CD14-positive monocyte (primary cell): Measurements from ENCODE around the gene TMOD3. TPM values are rescaled to one million over a fixed set of nuclear protein-coding genes. Genes with fewer than 3 reads are reported as not detected.

Experiments used
- DNase-seq, 3 donors: peaks; one replicate each; pipeline ENCODE4 v3.0.0-alpha.2; 2011 to 2022
- H2AFZ ChIP-seq: 2 replicates; pipeline ENCODE4 v1.6.0; 2012; ENCODE audit warnings: mild to moderate bottlenecking, low read depth, low read length, inconsistent platforms; ENCODE audit not compliant: insufficient read depth, poor library complexity, severe bottlenecking
- H3K27ac ChIP-seq, 2 donors: 1 replicate in 1 of 2; 2 replicates in 1 of 2; pipeline ENCODE4 v1.5.1; 2012 to 2013; ENCODE audit warnings: low read length in 2 of 2, control low read depth in 1 of 2, inconsistent platforms in 1 of 2, low read depth in 1 of 2, mild to moderate bottlenecking in 1 of 2
- H3K27me3 ChIP-seq, 2 donors: one replicate each; pipeline versions ENCODE4 v1.6.0 to v1.6.1; 2011 to 2013; ENCODE audit warnings: low read length in 2 of 2; ENCODE audit not compliant: control insufficient read depth in 2 of 2, insufficient read depth in 2 of 2
- H3K36me3 ChIP-seq, 2 donors: replicated peaks in 1 of 2; 1 replicate in 1 of 2; 2 replicates in 1 of 2; pipeline versions ENCODE4 v1.5.1 to v1.6.1; 2012 to 2013; ENCODE audit warnings: low read length in 2 of 2, control low read depth in 1 of 2, inconsistent platforms in 1 of 2, mild to moderate bottlenecking in 1 of 2; ENCODE audit not compliant: insufficient read depth in 2 of 2, control insufficient read depth in 1 of 2
- H3K4me1 ChIP-seq, 2 donors: 1 replicate in 1 of 2; 2 replicates in 1 of 2; pipeline versions ENCODE4 v1.5.1 to v1.6.1; 2012 to 2013; ENCODE audit warnings: low read length in 2 of 2, control low read depth in 1 of 2, inconsistent platforms in 1 of 2, mild to moderate bottlenecking in 1 of 2, moderate library complexity in 1 of 2; ENCODE audit not compliant: insufficient read depth in 2 of 2, control insufficient read depth in 1 of 2
- H3K4me2 ChIP-seq: replicated peaks from 2 replicates; pipeline ENCODE3; 2012; ENCODE audit warnings: low read length, moderate library complexity, mild to moderate bottlenecking; ENCODE audit not compliant: poor library complexity, severe bottlenecking; ENCODE audit errors: extremely low read depth
- H3K4me3 ChIP-seq, 3 experiments: fragments of 200-600 bp in 1 of 3; sonication (generic) in 1 of 3; replicated peaks in 1 of 3; 1 replicate in 2 of 3; 2 replicates in 1 of 3; pipeline ENCODE4 v1.5.1; 2011 to 2013; ENCODE audit warnings: low read length in 3 of 3, mild to moderate bottlenecking in 3 of 3, control low read depth in 2 of 3, low read depth in 2 of 3, inconsistent platforms in 1 of 3, moderate library complexity in 1 of 3
- H3K79me2 ChIP-seq: 2 replicates; pipeline ENCODE4 v1.6.0; 2012; ENCODE audit warnings: mild to moderate bottlenecking, control low read depth, inconsistent platforms, low read length, moderate library complexity; ENCODE audit not compliant: insufficient read depth
- H3K9ac ChIP-seq: 2 replicates; pipeline ENCODE4 v1.6.0; 2017; ENCODE audit warnings: low read length, mild to moderate bottlenecking; ENCODE audit not compliant: insufficient read depth, poor library complexity, severe bottlenecking
- H3K9me3 ChIP-seq, 2 donors: replicated peaks in 1 of 2; 1 replicate in 1 of 2; 2 replicates in 1 of 2; pipeline versions ENCODE4 v1.5.1 to v1.6.1; 2012 to 2013; ENCODE audit warnings: low read length in 2 of 2, control low read depth in 1 of 2; ENCODE audit not compliant: control insufficient read depth in 1 of 2, insufficient read depth in 1 of 2
- H4K20me1 ChIP-seq: 2 replicates; pipeline ENCODE4 v1.6.0; 2012; ENCODE audit warnings: mild to moderate bottlenecking, low read length, control low read depth, moderate library complexity; ENCODE audit not compliant: insufficient read depth
- H3K27ac Mint-ChIP-seq, 7 donors: one replicate each; pipeline ENCODE4 v1.8.0; 2020; ENCODE audit warnings: mild to moderate bottlenecking in 7 of 7, mixed read lengths in 7 of 7, moderate library complexity in 6 of 7, inconsistent platforms in 2 of 7
- H3K27me3 Mint-ChIP-seq, 3 donors: one replicate each; pipeline ENCODE4 v1.8.0; 2021 to 2022; ENCODE audit warnings: low read depth in 3 of 3, mild to moderate bottlenecking in 3 of 3, mixed read lengths in 3 of 3, moderate library complexity in 3 of 3, inconsistent platforms in 1 of 3
- H3K36me3 Mint-ChIP-seq, 2 donors: one replicate each; pipeline ENCODE4 v1.8.0; 2020; ENCODE audit warnings: mixed read lengths in 2 of 2, inconsistent platforms in 1 of 2, mild to moderate bottlenecking in 1 of 2
- H3K4me1 Mint-ChIP-seq: one replicate; pipeline ENCODE4 v1.8.0; 2020; ENCODE audit warnings: mild to moderate bottlenecking, mixed read lengths
- H3K4me3 Mint-ChIP-seq, 2 donors: one replicate each; pipeline ENCODE4 v1.8.0; 2020; ENCODE audit warnings: mild to moderate bottlenecking in 2 of 2, mixed read lengths in 2 of 2, moderate library complexity in 1 of 2
- H3K9me3 Mint-ChIP-seq, 7 donors: one replicate each; pipeline ENCODE4 v1.8.0; 2020 to 2022; ENCODE audit warnings: mixed read lengths in 7 of 7, mild to moderate bottlenecking in 6 of 7, moderate library complexity in 6 of 7, inconsistent platforms in 2 of 7
- WGBS: methylation state at CpG from one replicate; pipeline ENCODE4 v1.1.5; 2013; ENCODE audit warnings: missing lambda C conversion rate; ENCODE audit not compliant: insufficient coverage; 5-methylcytosine and 5-hydroxymethylcytosine counted together
- intact Hi-C, 2 donors: fragments of 100-400 bp; cut with micrococcal nuclease; formaldehyde crosslinking; loops; one replicate each; pipeline versions ENCODE4 v1.15.0 to v1.15.1; 2023
- polyA plus RNA-seq, 3 donors: library from polyadenylated mRNA; depleted of rRNA in 1 of 3; unstranded in 2 of 3; stranded (reverse) in 1 of 3; fragments of 300-500 nt in 2 of 3; fragments of >200 nt in 1 of 3; fragmentation: Illumina TruSeq in 2 of 3; gene quantifications; 1 replicate in 2 of 3; 2 replicates in 1 of 3; pipeline ENCODE4 v1.2.3, GENCODE V29; 2012 to 2021
- TF ChIP-seq, protein P1 (sequence below): fragments of 200-600 bp; IDR thresholded peaks from one replicate; pipeline ENCODE4 v1.8.0; 2022; ENCODE audit warnings: antibody characterized with exemption, mild to moderate bottlenecking

The TMOD3 gene
- polyA plus RNA-seq, 3 donors = 7.7 to 34.8 (median 27.8) TPM

DNA sequence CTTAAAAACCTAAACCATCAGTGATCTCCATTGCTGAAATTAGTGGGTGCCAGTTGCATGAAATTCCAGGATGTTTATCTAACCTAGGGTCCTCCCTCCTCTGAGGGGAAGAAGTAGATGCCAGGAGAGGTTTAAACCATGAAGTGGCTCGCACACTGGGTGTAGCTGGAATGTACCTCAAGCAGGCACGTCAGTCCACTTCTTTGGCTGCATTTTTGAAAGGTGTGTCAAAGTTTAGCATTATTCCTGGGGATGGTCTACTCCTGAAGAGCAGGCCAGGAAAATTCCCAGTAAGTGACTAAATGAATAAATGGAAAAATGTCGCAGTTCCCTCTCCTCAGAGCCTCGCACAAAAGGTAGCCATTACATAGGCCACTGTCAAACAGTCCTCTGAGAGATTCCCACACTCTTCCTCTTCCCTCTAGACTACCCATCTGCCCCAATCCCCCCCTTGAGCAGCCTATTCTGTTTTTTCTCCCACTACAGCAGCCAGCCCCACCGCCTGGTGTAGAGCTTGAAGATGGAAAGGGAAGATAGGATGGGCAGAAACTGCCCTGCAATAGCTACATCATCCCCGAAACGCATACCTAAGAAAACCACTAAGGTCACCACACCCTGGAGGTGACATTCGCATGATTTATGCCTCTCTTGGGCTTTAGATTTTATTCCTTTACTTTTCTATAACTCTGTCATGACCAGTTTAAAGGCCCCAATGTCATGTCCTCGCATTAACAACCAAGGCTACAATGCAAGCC is 655 bp upstream of the TMOD3 start:
- H3K36me3 Mint-ChIP-seq = peaks cover 0 to 2% of the 10 kb centered on the region in 2 donors
- intact Hi-C loops = no loop called here
- WGBS = 92% methylated on average over 7 of the region's 9 CpGs
- Histone ChIP-seq H4K20me1 (peaks cover 35% of the 10 kb centered on the region), H3K9me3 (no peaks in the 10 kb centered on the region), H3K36me3 (no peaks in the 10 kb centered on the region), H3K79me2 (peaks cover 44% of the 10 kb centered on the region), H3K4me1 (peaks cover 21 to 22% of the 10 kb centered on the region in 2 donors), H3K4me3 (no peak overlapping the region), H2AFZ (no peak overlapping the region), H3K4me2 (no peak overlapping the region), H3K27me3 (no peaks in the 10 kb centered on the region), H3K27ac (no peak overlapping the region), H3K9ac (no peak overlapping the region)
- DNase-seq = no peak
- no peak overlapping the region for H3K27ac Mint-ChIP-seq
- peaks cover 0 to 3% (median 0%) of the 10 kb centered on the region in 3 donors for H3K27me3 Mint-ChIP-seq
- no peaks in the 10 kb centered on the region for H3K9me3 Mint-ChIP-seq
- peaks cover 32% of the 10 kb centered on the region for H3K4me1 Mint-ChIP-seq
- H3K4me3 Mint-ChIP-seq = peak overlapping the region in 1 of 2 donors; percentile 94
- TF ChIP-seq, protein P1, sequence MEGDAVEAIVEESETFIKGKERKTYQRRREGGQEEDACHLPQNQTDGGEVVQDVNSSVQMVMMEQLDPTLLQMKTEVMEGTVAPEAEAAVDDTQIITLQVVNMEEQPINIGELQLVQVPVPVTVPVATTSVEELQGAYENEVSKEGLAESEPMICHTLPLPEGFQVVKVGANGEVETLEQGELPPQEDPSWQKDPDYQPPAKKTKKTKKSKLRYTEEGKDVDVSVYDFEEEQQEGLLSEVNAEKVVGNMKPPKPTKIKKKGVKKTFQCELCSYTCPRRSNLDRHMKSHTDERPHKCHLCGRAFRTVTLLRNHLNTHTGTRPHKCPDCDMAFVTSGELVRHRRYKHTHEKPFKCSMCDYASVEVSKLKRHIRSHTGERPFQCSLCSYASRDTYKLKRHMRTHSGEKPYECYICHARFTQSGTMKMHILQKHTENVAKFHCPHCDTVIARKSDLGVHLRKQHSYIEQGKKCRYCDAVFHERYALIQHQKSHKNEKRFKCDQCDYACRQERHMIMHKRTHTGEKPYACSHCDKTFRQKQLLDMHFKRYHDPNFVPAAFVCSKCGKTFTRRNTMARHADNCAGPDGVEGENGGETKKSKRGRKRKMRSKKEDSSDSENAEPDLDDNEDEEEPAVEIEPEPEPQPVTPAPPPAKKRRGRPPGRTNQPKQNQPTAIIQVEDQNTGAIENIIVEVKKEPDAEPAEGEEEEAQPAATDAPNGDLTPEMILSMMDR = no peak

- intact Hi-C loops = no loop called here
- peaks cover 38% of the 10 kb centered on the region for H3K4me1 Mint-ChIP-seq
- peaks cover 21 to 22% of the 10 kb centered on the region in 2 donors for H3K4me1 ChIP-seq
Measured at GRCh38 chr15:51830276-51830806, 888 bp downstream of the TMOD3 start.

More at GRCh38 chr15:51830276-51830806, 888 bp downstream of the TMOD3 start:
- peak overlapping the region; percentile 91 to 97 (median 95) for H3K27ac Mint-ChIP-seq
- no peaks in the 10 kb centered on the region for H3K36me3 ChIP-seq
- peak overlapping the region; percentile 84 for H3K4me2 ChIP-seq
- no peaks in the 10 kb centered on the region for H3K9me3 ChIP-seq
- H3K79me2 ChIP-seq = peaks cover 60% of the 10 kb centered on the region
- H3K27ac ChIP-seq = peak overlapping the region; percentile 31 to 87
- H4K20me1 ChIP-seq = peaks cover 50% of the 10 kb centered on the region
- H2AFZ ChIP-seq = peak overlapping the region; percentile 87
- DNase-seq = no peak
- H3K27me3 ChIP-seq = no peaks in the 10 kb centered on the region
- peaks cover 0 to 2% of the 10 kb centered on the region in 2 donors for H3K36me3 Mint-ChIP-seq
- H3K27me3 Mint-ChIP-seq = peaks cover 0 to 1% (median 0%) of the 10 kb centered on the region in 3 donors
- 0% methylated on average over 2 of the region's 8 CpGs for WGBS
- peak overlapping the region; percentile 95 for H3K9ac ChIP-seq
- TF ChIP-seq, protein P1 = no peak
- H3K9me3 Mint-ChIP-seq = no peaks in the 10 kb centered on the region
- peak overlapping the region; percentile 68 to 92 (median 85) for H3K4me3 ChIP-seq
- H3K4me3 Mint-ChIP-seq = peak overlapping the region; percentile 94 to 99
